Uterus (tissue), 4 donors: ENCODE results near the gene NPHP3. TPM values are rescaled to one million over a fixed set of nuclear protein-coding genes. Genes with fewer than 3 reads are reported as not detected.

ENCODE experiments used
- DNase-seq, 2 donors: peaks; one replicate each; pipeline ENCODE4 v3.0.0-alpha.2; 2019 to 2020
- H3K27ac ChIP-seq, 2 donors: fragments of 200-600 bp; sonication (generic); 1 replicate in 1 of 2; 2 replicates in 1 of 2; pipeline ENCODE4 v1.5.1; 2016 to 2018
- H3K27me3 ChIP-seq, 2 donors: fragments of 200-600 bp; sonication (generic); one replicate each; pipeline ENCODE4 v1.5.1; 2018 to 2019; ENCODE audit warnings: control low read depth in 1 of 2
- H3K36me3 ChIP-seq, 2 donors: fragments of 200-600 bp; sonication (generic); one replicate each; pipeline ENCODE4 v1.5.1; 2019; ENCODE audit warnings: control low read depth in 1 of 2
- H3K4me1 ChIP-seq, 2 donors: fragments of 200-600 bp; sonication (generic); one replicate each; pipeline ENCODE4 v1.5.1; 2018 to 2019; ENCODE audit warnings: control low read depth in 1 of 2
- H3K4me3 ChIP-seq, 2 donors: fragments of 200-600 bp; sonication (generic); 1 replicate in 1 of 2; 2 replicates in 1 of 2; pipeline ENCODE4 v1.5.1; 2018 to 2019; ENCODE audit warnings: mild to moderate bottlenecking in 1 of 2
- H3K9me3 ChIP-seq, 2 donors: fragments of 200-600 bp; sonication (generic); one replicate each; pipeline ENCODE4 v1.5.1; 2019; ENCODE audit warnings: control low read depth in 1 of 2
- POLR2A ChIP-seq, 2 donors: fragments of 450-650 bp; IDR thresholded peaks; one replicate each; pipeline ENCODE4 v1.6.1; 2016; ENCODE audit warnings: antibody characterized with exemption in 2 of 2, mild to moderate bottlenecking in 1 of 2, moderate library complexity in 1 of 2
- intact Hi-C: fragments of 100-400 bp; cut with DNase I; formaldehyde crosslinking; loops from one replicate; pipeline ENCODE4 v1.15.1; 2023; ENCODE audit warnings: low total_unique reads
- total RNA-seq, 4 donors: library from RNA; depleted of rRNA in 3 of 4; stranded (reverse); fragments of >200 nt in 3 of 4; gene quantifications; one replicate each; pipeline versions ENCODE4 v1.1.0 to v1.2.4, GENCODE V29; 2014 to 2023
- TF ChIP-seq, protein P1 (sequence below), 4 experiments: fragments of 200-600 bp in 2 of 4; fragments of 450-650 bp in 2 of 4; sonication (generic) in 2 of 4; IDR thresholded peaks; one replicate each; pipeline ENCODE4 v1.5.1; 2016 to 2019; ENCODE audit warnings: antibody characterized with exemption in 4 of 4, mild to moderate bottlenecking in 2 of 4, moderate library complexity in 1 of 4
- donor health status: DM: yes; HTN: yes; CAD: no.

Gene NPHP3
- total RNA-seq, 4 donors from 2014 or later: 50.3 to 111 (median 57.8) TPM

DNA sequence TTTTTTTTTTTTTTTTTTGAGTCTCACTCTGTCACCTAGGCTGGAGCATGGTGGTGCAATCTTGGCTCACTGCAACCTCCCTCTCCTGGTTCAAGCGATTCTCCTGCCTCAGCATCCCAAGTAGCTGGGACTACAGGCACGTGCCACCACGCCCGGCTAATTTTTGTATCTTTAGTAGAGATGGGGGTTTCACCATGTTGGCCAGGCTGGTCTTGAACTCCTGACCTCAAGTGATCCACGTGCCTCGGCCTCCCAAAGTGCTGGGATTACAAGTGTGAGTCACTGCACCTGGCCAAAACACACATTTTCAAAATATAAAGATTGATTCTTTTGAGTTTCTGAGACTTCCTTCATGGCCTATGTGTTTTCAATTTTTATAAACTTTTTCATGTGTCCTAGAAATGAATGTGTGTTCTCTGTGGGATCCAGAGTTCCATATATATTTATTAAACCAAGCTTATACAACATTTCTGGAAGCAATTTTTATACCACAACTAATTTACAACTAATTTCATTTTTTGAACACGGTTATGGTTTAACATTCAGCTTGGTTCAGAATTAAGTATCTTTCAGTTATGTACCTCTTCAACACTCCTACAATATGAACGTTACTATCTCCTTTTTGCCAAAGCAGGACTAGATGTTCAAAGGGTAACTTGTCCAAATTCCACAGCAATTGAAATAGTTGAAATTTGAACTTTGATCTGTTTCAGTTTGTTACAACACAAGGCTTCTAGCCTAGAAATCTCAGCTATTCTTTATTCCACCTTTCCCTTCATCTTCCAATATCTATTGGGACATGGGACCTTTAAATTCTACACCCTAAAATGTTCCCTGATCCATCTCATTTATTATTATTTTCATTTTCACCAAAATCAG lies 64.1 kb downstream of the NPHP3 start:
- peaks cover 0 to 5% of the 10 kb centered on the region in 2 donors for H3K4me1 ChIP-seq
- H3K27ac ChIP-seq: peak overlapping the region; percentile 89 to 96
- intact Hi-C loops: no loop called here

DNA sequence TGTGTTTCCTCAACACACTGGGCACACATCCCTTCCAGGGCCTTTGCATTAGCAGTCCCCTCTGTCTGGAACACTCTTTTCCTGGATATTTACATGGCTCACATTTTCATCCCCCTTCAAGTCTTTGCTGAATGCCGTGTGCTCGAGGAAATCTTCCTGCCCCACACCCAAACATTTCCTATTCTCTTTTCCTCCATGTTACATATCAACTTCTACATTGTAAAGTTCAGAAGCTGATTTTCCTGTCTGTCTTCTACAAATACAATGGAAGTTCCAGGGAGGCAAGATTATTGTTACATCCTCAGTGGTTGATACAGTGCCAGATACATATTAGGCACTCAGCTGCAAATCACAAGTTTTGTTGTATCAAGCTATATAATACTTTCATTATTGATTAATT lies 66.7 kb downstream of the NPHP3 start:
- H3K27ac ChIP-seq: no peak overlapping the region
- H3K4me1 ChIP-seq: no peaks in the 10 kb centered on the region
- H3K4me3 ChIP-seq: no peak overlapping the region
- no peaks in the 10 kb centered on the region for H3K27me3 ChIP-seq
- intact Hi-C loops: no loop called here
- no peak for DNase-seq
- H3K9me3 ChIP-seq: no peaks in the 10 kb centered on the region
- H3K36me3 ChIP-seq: no peaks in the 10 kb centered on the region
- TF ChIP-seq POLR2A (IDR thresholded peaks at IDR 0.05): no peak
- TF ChIP-seq, protein P1, sequence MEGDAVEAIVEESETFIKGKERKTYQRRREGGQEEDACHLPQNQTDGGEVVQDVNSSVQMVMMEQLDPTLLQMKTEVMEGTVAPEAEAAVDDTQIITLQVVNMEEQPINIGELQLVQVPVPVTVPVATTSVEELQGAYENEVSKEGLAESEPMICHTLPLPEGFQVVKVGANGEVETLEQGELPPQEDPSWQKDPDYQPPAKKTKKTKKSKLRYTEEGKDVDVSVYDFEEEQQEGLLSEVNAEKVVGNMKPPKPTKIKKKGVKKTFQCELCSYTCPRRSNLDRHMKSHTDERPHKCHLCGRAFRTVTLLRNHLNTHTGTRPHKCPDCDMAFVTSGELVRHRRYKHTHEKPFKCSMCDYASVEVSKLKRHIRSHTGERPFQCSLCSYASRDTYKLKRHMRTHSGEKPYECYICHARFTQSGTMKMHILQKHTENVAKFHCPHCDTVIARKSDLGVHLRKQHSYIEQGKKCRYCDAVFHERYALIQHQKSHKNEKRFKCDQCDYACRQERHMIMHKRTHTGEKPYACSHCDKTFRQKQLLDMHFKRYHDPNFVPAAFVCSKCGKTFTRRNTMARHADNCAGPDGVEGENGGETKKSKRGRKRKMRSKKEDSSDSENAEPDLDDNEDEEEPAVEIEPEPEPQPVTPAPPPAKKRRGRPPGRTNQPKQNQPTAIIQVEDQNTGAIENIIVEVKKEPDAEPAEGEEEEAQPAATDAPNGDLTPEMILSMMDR (IDR thresholded peaks at IDR 0.05): no peak

More for the DNA sequence above, 64.1 kb downstream of the NPHP3 start:
- Histone ChIP-seq H3K4me3 (no peak overlapping the region), H3K27me3 (no peaks in the 10 kb centered on the region), H3K36me3 (no peaks in the 10 kb centered on the region), H3K9me3 (no peaks in the 10 kb centered on the region)
- no peak for DNase-seq
- TF ChIP-seq, protein P1 (IDR thresholded peaks at IDR 0.05): no peak

DNA sequence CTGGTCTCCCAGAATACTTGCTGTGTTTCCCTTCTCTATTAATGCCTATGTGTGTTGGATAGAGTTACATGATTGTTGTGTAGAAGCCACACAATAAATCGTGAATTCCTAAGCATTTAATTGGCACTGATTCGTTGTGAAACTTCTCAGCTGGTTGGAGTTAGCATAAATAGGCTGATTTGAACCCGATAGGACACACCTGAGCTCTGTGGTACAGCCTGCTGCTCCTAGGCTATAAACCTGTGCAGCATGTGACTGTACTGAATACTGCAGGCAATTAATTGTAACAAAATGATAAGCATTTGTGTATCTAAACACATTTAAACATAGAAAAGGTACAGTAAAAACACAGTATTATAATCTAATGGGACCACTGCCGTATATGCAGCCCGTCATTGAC lies 67.5 kb downstream of the NPHP3 start:
- intact Hi-C loops: no loop called here
- DNase-seq: no peak
- no peak for TF ChIP-seq POLR2A (IDR thresholded peaks at IDR 0.05)
- TF ChIP-seq, protein P1 (IDR thresholded peaks at IDR 0.05): no peak
- H3K4me3 ChIP-seq: no peak overlapping the region
- no peaks in the 10 kb centered on the region for H3K9me3 ChIP-seq
- no peaks in the 10 kb centered on the region for H3K36me3 ChIP-seq
- no peak overlapping the region for H3K27ac ChIP-seq
- no peaks in the 10 kb centered on the region for H3K27me3 ChIP-seq
- no peaks in the 10 kb centered on the region for H3K4me1 ChIP-seq

DNA sequence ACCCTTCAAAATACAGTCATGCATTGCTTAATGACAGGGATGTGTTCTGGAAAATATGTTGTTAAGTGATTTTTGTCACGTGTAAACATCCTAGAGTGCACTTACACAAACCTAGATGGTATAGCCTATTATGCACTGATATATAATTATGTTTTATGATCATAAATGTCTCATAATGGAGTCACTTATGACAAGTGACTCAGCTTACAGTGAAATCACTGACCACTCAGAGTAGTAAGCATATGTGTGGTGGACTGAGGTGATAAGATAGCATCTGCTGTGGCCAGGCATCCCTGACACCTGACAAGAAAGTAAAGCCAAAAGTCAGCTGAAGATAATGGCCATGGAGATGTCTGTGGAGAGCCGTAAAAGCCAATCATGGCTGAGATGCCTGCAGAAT lies 68.0 kb downstream of the NPHP3 start:
- intact Hi-C loops: no loop called here
- TF ChIP-seq, protein P1 (IDR thresholded peaks at IDR 0.05): no peak
- TF ChIP-seq POLR2A (IDR thresholded peaks at IDR 0.05): no peak
- H3K36me3 ChIP-seq: no peaks in the 10 kb centered on the region
- H3K4me3 ChIP-seq: no peak overlapping the region
- H3K27ac ChIP-seq: no peak overlapping the region
- no peaks in the 10 kb centered on the region for H3K9me3 ChIP-seq
- no peaks in the 10 kb centered on the region for H3K27me3 ChIP-seq
- no peaks in the 10 kb centered on the region for H3K4me1 ChIP-seq
- no peak for DNase-seq

DNA sequence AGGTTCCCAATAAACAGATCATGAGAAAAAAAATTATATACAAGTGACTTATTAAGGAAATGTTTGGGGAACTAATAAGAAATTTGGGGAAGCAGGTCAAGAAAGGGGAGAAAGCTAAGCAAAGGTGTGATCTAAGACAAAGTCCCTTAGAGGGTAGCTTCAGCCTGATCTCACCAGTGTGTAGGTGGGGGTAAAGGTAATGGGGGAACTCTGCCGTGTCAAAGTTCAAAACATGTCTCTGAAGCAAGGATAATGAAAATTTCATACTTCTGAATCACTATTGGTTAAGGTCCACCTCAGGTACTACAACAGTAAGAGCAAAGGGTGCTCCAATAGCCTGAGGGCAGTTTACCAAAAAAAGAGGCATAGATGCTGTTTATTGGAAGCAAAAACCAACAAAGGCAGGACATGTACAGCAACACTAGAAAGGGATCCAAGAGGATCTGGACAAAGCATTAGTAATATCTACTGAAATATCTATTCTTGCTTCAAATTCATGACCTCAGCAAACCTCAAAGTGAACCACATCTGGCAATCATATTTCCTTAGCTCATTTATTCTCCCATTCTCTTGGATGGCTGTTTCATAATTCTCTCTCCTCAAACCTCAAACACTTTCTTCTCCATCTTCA lies 69.5 kb downstream of the NPHP3 start:
- no peaks in the 10 kb centered on the region for H3K9me3 ChIP-seq
- DNase-seq: no peak
- H3K36me3 ChIP-seq: no peaks in the 10 kb centered on the region
- H3K27me3 ChIP-seq: no peaks in the 10 kb centered on the region
- H3K27ac ChIP-seq: no peak overlapping the region
- no peak overlapping the region for H3K4me3 ChIP-seq
- TF ChIP-seq POLR2A (IDR thresholded peaks at IDR 0.05): no peak
- TF ChIP-seq, protein P1 (IDR thresholded peaks at IDR 0.05): no peak
- no peaks in the 10 kb centered on the region for H3K4me1 ChIP-seq
- intact Hi-C loops: no loop called here
